Heart left ventricle (tissue), 16 donors: ENCODE measurements around the gene ACSL1. TPM values are rescaled to one million over a fixed set of nuclear protein-coding genes. Genes with fewer than 3 reads are reported as not detected.
A peak's percentile ranks its signal among the peaks of the same experiment; 100 is the strongest.
"Not testable (repeated sequence)": the region's sequence is repeated elsewhere in the genome, so short reads cannot be mapped to it uniquely, and the experiment has no call there.

Experiments used
- ATAC-seq, 4 donors: fragments of 200-7000 bp; cut with Tn5 transposase; one replicate each; pipeline ENCODE4 v1.9.1; 2020 to 2022; ENCODE audit warnings: moderate library complexity in 4 of 4, mild to moderate bottlenecking in 3 of 4, moderate number of reproducible peaks in 1 of 4
- DNase-seq, 5 donors: peaks; one replicate each; pipeline ENCODE4 v3.0.0-alpha.2; 2020
- H3K27ac ChIP-seq, 12 donors: fragments of 200-600 bp; sonication (generic) in 4 of 12; one replicate each; pipeline versions ENCODE4 v1.5.0 to v1.8.0; 2016 to 2022; ENCODE audit warnings: mild to moderate bottlenecking in 2 of 12
- H3K27me3 ChIP-seq, 9 donors: fragments of 200-600 bp; sonication (generic) in 2 of 9; one replicate each; pipeline versions ENCODE4 v1.5.1 to v1.8.0; 2016 to 2022; ENCODE audit warnings: mild to moderate bottlenecking in 3 of 9
- H3K36me3 ChIP-seq, 9 donors: fragments of 200-600 bp; sonication (generic) in 2 of 9; one replicate each; pipeline versions ENCODE4 v1.5.0 to v1.8.0; 2018 to 2022; ENCODE audit warnings: mild to moderate bottlenecking in 2 of 9
- H3K4me1 ChIP-seq, 12 donors: fragments of 200-600 bp; sonication (generic) in 4 of 12; one replicate each; pipeline versions ENCODE4 v1.5.0 to v1.8.0; 2016 to 2022; ENCODE audit warnings: mild to moderate bottlenecking in 3 of 12
- H3K4me3 ChIP-seq, 12 donors: fragments of 200-600 bp; sonication (generic) in 4 of 12; one replicate each; pipeline versions ENCODE4 v1.5.0 to v1.8.0; 2017 to 2022; ENCODE audit warnings: mild to moderate bottlenecking in 9 of 12, moderate library complexity in 4 of 12
- H3K9me3 ChIP-seq, 12 donors: fragments of 200-600 bp; sonication (generic) in 4 of 12; one replicate each; pipeline versions ENCODE4 v1.5.0 to v1.8.0; 2016 to 2022; ENCODE audit warnings: mild to moderate bottlenecking in 1 of 12
- CTCF ChIP-seq, 12 donors: fragments of 200-600 bp; sonication (generic) in 4 of 12; IDR thresholded peaks; one replicate each; pipeline versions ENCODE4 v1.5.0 to v1.8.0; 2018 to 2022; ENCODE audit warnings: antibody characterized with exemption in 12 of 12, mild to moderate bottlenecking in 5 of 12
- POLR2A ChIP-seq, 2 donors: fragments of 450-650 bp; IDR thresholded peaks; one replicate each; pipeline ENCODE4 v1.6.1; 2017; ENCODE audit warnings: antibody characterized with exemption in 2 of 2, mild to moderate bottlenecking in 2 of 2, moderate library complexity in 2 of 2
- WGBS, 4 donors: extraction: QIAGEN DNeasy Blood & Tissue Kit in 2 of 4; methylation state at CpG; one replicate each; pipeline versions ENCODE4 v1.1.5 to v1.1.7; 2013 to 2018; 5-methylcytosine and 5-hydroxymethylcytosine counted together
- intact Hi-C, 10 donors: fragments of 100-400 bp; cut with DNase I; formaldehyde crosslinking; loops; one replicate each; pipeline versions ENCODE4 v1.11.1 to v1.14.2; 2022
- polyA plus RNA-seq, 2 donors: library from polyadenylated mRNA; stranded (reverse); fragments of 200-250 nt; gene quantifications; one replicate each; pipeline ENCODE4 v1.2.3, GENCODE V29; 2013
- total RNA-seq, 9 donors: library from RNA; depleted of rRNA in 2 of 9; stranded (reverse); fragments of >200 nt in 2 of 9; fragmentation: NEBNext Ultra II Directional in 3 of 9; extraction: Animal tissue kit (Norgen Biotek cat#: 25700) in 3 of 9; gene quantifications; one replicate each; pipeline versions ENCODE4 v1.1.0 to v1.2.4, GENCODE V29; 2016 to 2023
- donor health status: ischemic (EF 13 %, LVEDD 7.1; RV severe dilation, severe dysfunction).
- donor health status: healthy with polysubstance abuse.
- donor health status: DM: no; HTN: yes; CAD: no.
- donor health status: DM: no; HTN: no; CAD: no.
- donor health status: ischemic (EF 25% LVEDD 6.9; RV normal size, moderate dysfunction).
- donor health status: ischemic (EF 25% LVEDD 5.7; RV mildly dilated, moderate dysfunction).
- donor health status: healthy.
- donor health status: DM: yes; HTN: yes; CAD: no.
- donor health status: ischemic (EF 35%, LVEDD 5.7; RV mildly dilated, moderate dysfunction).
- donor health status: nonischemic (EF 11% LVEDD 7.7; RV severe dilation, severe dysfunction).
- donor health status: DM: yes; HTN: yes; CAD: no.
- donor health status: PGD.
- donor health status: ischemic (EF 29% LVEDD 5.4; RV normal size, mild dysfunction).
- donor health status: nonischemic (EF 23%, LVEDD 6.1; RV moderate dilation, normal function).

Gene ACSL1
- total and polyA plus RNA-seq, 11 donors: 171 to 603 (median 266) TPM

GRCh38 chr4:184745831-184746795 is 79.7 kb downstream of the ACSL1 start:
- peak overlapping the region; percentile 73 to 94 (median 81) for H3K27ac ChIP-seq
- H3K4me3 ChIP-seq: peak overlapping the region in 5 of 12 donors; percentile 0 to 29 (median 9)
- peak in 4 of 5 donors; percentile 69 to 78 (median 77) for DNase-seq
- 3 to 5% (median 4%) methylated on average over 10 of the region's 10 CpGs for WGBS, 4 donors
- no peaks in the 10 kb centered on the region for H3K36me3 ChIP-seq
- no peaks in the 10 kb centered on the region for H3K27me3 ChIP-seq
- TF ChIP-seq CTCF (IDR thresholded peaks at IDR 0.05) (peak; percentile 63 to 85 (median 78)), POLR2A (IDR thresholded peaks at IDR 0.05) (no peak)
- intact Hi-C loops: loop anchor here (1.0 to 10.0 kb wide), 9 partner anchors 66 to 351 kb away; partner anchors contain the start of gene ACSL1 (in 3 of the 10)
- ATAC-seq: peak; percentile 71 to 88 (median 82)
- H3K4me1 ChIP-seq: peaks cover 0 to 60% (median 37%) of the 10 kb centered on the region in 12 donors
- no peaks in the 10 kb centered on the region for H3K9me3 ChIP-seq

- 91 to 94% (median 93%) methylated on average over 10 of the region's 10 CpGs for WGBS, 4 donors
- H3K9me3 ChIP-seq: peaks cover 0 to 3% (median 0%) of the 10 kb centered on the region in 12 donors
- ATAC-seq (no peak), DNase-seq (no peak)
- no peak overlapping the region for H3K4me3 ChIP-seq
- no peak overlapping the region for H3K27ac ChIP-seq
- intact Hi-C loops: loop anchor here in 5 of 10 donors (2.0 to 10.0 kb wide), 4 partner anchors 161 to 351 kb away; no protein-coding TSS in a partner anchor
- no peaks in the 10 kb centered on the region for H3K36me3 ChIP-seq
- TF ChIP-seq POLR2A (IDR thresholded peaks at IDR 0.05) (no peak), CTCF (IDR thresholded peaks at IDR 0.05) (no peak)
- H3K27me3 ChIP-seq: no peaks in the 10 kb centered on the region
- peaks cover 0 to 43% (median 31%) of the 10 kb centered on the region in 12 donors for H3K4me1 ChIP-seq
Observed at GRCh38 chr4:184744236-184744635, 81.5 kb downstream of the ACSL1 start.

GRCh38 chr4:184743650-184744049 is 82.1 kb downstream of the ACSL1 start:
- H3K27ac ChIP-seq: no peak overlapping the region
- peaks cover 0 to 37% (median 28%) of the 10 kb centered on the region in 12 donors for H3K4me1 ChIP-seq
- peaks cover 0 to 3% (median 0%) of the 10 kb centered on the region in 12 donors for H3K9me3 ChIP-seq
- no peak for ATAC-seq
- TF ChIP-seq POLR2A (IDR thresholded peaks at IDR 0.05) (no peak), CTCF (IDR thresholded peaks at IDR 0.05) (no peak)
- H3K4me3 ChIP-seq: no peak overlapping the region
- DNase-seq: no peak
- whole genome bisulfite sequencing, 4 donors: 87 to 93% (median 91%) methylated on average over 4 of the region's 4 CpGs
- H3K36me3 ChIP-seq: no peaks in the 10 kb centered on the region
- no peaks in the 10 kb centered on the region for H3K27me3 ChIP-seq
- intact Hi-C loops: loop anchor here in 5 of 10 donors (2.0 to 10.0 kb wide), 4 partner anchors 161 to 351 kb away; no protein-coding TSS in a partner anchor

GRCh38 chr4:184741651-184742050 is 84.1 kb downstream of the ACSL1 start:
- not testable (repeated sequence) for H3K27me3 ChIP-seq, ATAC-seq, DNase-seq, H3K27ac ChIP-seq, H3K36me3 ChIP-seq, H3K9me3 ChIP-seq, H3K4me3 ChIP-seq
- WGBS, 4 donors: 62 to 91% (median 90%) methylated on average over 1 of the region's 1 CpG
- intact Hi-C loops: loop anchor here in 4 of 10 donors (5.0 to 10.0 kb wide), 3 partner anchors 163 to 353 kb away; no protein-coding TSS in a partner anchor
- peaks cover 0 to 17% (median 8%) of the 10 kb centered on the region in 12 donors for H3K4me1 ChIP-seq
